Ascending aorta (tissue), 2 donors: Measurements from ENCODE around the gene FBXO21. TPM values are rescaled to one million over a fixed set of nuclear protein-coding genes. Genes with fewer than 3 reads are reported as not detected.

ENCODE experiments used
- DNase-seq, 2 donors: peaks; one replicate each; pipeline ENCODE4 v3.0.0-alpha.2; 2019; ENCODE audit warnings: low spot score in 2 of 2
- H3K27ac ChIP-seq, 2 donors: fragments of 200-600 bp; sonication (generic); one replicate each; pipeline ENCODE4 v1.5.1; 2016 to 2017; ENCODE audit warnings: mild to moderate bottlenecking in 1 of 2
- H3K27me3 ChIP-seq: fragments of 200-600 bp; sonication (generic); one replicate; pipeline ENCODE4 v1.5.1; 2017
- H3K36me3 ChIP-seq, 2 donors: fragments of 200-600 bp; sonication (generic); one replicate each; pipeline ENCODE4 v1.5.1; 2016
- H3K4me1 ChIP-seq, 2 donors: fragments of 200-600 bp; sonication (generic); one replicate each; pipeline ENCODE4 v1.5.1; 2016 to 2017; ENCODE audit warnings: mild to moderate bottlenecking in 1 of 2
- H3K4me3 ChIP-seq, 2 donors: fragments of 200-600 bp; sonication (generic); one replicate each; pipeline ENCODE4 v1.5.1; 2016 to 2017; ENCODE audit warnings: mild to moderate bottlenecking in 1 of 2
- H3K9me3 ChIP-seq, 2 donors: fragments of 200-600 bp; sonication (generic); one replicate each; pipeline ENCODE4 v1.5.1; 2016
- intact Hi-C: fragments of 100-400 bp; cut with DNase I; formaldehyde crosslinking; loops from one replicate; pipeline ENCODE4 v1.15.1; 2023
- total RNA-seq: library from RNA; depleted of rRNA; stranded (reverse); fragments of >200 nt; gene quantifications from one replicate; pipeline ENCODE4 v1.1.0, GENCODE V29; 2016
- TF ChIP-seq, protein P1 (sequence below), 3 experiments: fragments of 200-600 bp in 2 of 3; fragments of 450-650 bp in 1 of 3; sonication (generic) in 2 of 3; IDR thresholded peaks; one replicate each; pipeline ENCODE4 v1.5.1; 2016 to 2019; ENCODE audit warnings: antibody characterized with exemption in 3 of 3, mild to moderate bottlenecking in 1 of 3, moderate library complexity in 1 of 3

The FBXO21 gene
- total RNA-seq, 1 donor from 2014 or later, result 35.9 TPM

DNA sequence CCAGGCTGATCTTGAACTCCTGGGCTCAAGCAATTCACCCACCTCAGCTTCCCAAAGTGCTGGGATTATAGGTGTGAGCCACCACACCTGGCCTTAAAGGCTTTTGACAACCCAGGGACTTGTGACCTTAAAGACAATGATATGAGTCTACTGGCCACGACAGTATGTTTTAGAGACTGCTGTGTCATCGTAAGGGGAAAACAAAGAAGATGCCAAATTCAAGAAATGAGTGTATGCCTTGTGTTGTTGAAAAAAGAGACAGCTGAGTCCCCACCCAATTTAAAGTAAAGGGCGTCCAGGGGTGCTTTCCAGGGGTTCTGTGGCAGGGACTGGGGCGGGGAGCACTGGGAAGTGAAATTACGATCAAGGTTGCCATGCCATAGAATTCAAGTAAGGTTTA is 26.4 kb upstream of the FBXO21 start:
- Histone ChIP-seq H3K27ac (no peak overlapping the region), H3K4me3 (no peak overlapping the region), H3K9me3 (no peaks in the 10 kb centered on the region), H3K36me3 (no peaks in the 10 kb centered on the region), H3K27me3 (no peaks in the 10 kb centered on the region), H3K4me1 (no peaks in the 10 kb centered on the region)
- intact Hi-C loops, result no loop called here
- TF ChIP-seq, protein P1, sequence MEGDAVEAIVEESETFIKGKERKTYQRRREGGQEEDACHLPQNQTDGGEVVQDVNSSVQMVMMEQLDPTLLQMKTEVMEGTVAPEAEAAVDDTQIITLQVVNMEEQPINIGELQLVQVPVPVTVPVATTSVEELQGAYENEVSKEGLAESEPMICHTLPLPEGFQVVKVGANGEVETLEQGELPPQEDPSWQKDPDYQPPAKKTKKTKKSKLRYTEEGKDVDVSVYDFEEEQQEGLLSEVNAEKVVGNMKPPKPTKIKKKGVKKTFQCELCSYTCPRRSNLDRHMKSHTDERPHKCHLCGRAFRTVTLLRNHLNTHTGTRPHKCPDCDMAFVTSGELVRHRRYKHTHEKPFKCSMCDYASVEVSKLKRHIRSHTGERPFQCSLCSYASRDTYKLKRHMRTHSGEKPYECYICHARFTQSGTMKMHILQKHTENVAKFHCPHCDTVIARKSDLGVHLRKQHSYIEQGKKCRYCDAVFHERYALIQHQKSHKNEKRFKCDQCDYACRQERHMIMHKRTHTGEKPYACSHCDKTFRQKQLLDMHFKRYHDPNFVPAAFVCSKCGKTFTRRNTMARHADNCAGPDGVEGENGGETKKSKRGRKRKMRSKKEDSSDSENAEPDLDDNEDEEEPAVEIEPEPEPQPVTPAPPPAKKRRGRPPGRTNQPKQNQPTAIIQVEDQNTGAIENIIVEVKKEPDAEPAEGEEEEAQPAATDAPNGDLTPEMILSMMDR (IDR thresholded peaks at IDR 0.05), result no peak
- no peak for DNase-seq

DNA sequence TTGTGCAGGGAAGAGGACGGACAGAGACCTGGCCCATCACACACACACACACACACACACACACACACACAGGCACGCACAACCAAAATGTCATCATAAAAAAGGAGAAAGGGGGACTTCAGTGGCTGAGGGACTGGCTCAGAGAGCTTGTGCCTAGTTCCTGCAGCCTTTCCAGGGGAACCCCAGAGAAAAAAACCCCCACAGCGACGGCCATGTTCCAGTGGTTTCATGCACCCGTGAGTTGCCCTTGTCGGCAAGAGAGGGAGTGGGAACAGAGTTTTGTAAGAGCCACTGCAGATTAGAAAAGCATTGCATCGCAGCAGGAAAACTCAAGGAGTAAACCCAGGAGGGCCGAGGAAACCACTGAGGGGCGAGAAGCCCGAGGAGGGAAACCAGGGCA is 24.5 kb upstream of the FBXO21 start:
- no peaks in the 10 kb centered on the region for H3K9me3 ChIP-seq
- no peaks in the 10 kb centered on the region for H3K27me3 ChIP-seq
- TF ChIP-seq, protein P1 (IDR thresholded peaks at IDR 0.05), result no peak
- no peak for DNase-seq
- no peaks in the 10 kb centered on the region for H3K4me1 ChIP-seq
- H3K36me3 ChIP-seq, result no peaks in the 10 kb centered on the region
- no peak overlapping the region for H3K27ac ChIP-seq
- no peak overlapping the region for H3K4me3 ChIP-seq
- intact Hi-C loops, result loop anchor here (5.0 kb wide), 1 partner anchor 373 kb away; no protein-coding TSS in a partner anchor

DNA sequence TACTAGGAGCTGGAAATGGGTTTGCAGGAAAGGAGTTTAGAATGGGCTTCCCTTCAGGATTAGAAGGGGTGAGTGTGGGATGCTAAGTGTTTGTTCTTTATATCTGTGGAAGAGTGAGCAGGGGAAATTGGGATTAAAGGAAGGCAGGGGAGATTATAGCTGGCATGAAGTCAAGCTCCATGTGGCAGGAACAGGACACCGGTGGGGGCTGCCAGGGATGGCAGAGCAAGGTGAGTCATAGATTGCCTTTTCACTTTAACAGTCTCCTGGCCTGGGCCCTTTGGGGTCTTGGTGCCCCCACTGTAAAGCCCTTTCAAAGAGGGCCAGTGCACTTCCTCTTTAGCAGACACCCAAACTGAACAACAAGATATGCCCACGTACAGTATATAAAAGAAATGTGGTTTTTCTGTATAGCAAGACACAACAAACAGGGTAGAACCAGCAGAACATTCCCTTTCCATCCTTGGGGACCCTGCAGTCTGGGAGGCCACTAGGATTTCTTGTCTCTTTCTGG is 23.1 kb upstream of the FBXO21 start:
- H3K27ac ChIP-seq, result no peak overlapping the region
- no peak for DNase-seq
- H3K27me3 ChIP-seq, result no peaks in the 10 kb centered on the region
- H3K4me3 ChIP-seq, result no peak overlapping the region
- no peaks in the 10 kb centered on the region for H3K9me3 ChIP-seq
- H3K4me1 ChIP-seq, result no peaks in the 10 kb centered on the region
- H3K36me3 ChIP-seq, result no peaks in the 10 kb centered on the region
- intact Hi-C loops, result loop anchor here (5.0 kb wide), 1 partner anchor 374 kb away; no protein-coding TSS in a partner anchor
- TF ChIP-seq, protein P1 (IDR thresholded peaks at IDR 0.05), result no peak

- Histone ChIP-seq H3K9me3 (no peaks in the 10 kb centered on the region), H3K36me3 (no peaks in the 10 kb centered on the region), H3K4me3 (no peak overlapping the region), H3K27me3 (no peaks in the 10 kb centered on the region), H3K4me1 (no peaks in the 10 kb centered on the region), H3K27ac (no peak overlapping the region)
- TF ChIP-seq, protein P1 (IDR thresholded peaks at IDR 0.05), result peak; percentile 59 to 89 (median 77)
- intact Hi-C loops, result loop anchor here (1.0 to 5.0 kb wide), 2 partner anchors 375 to 625 kb away; no protein-coding TSS in a partner anchor
- peak in 1 of 2 donors; percentile 81 for DNase-seq
These were observed 22.4 kb upstream of the FBXO21 start for GRCh38 chr12:117212563-117213190.

- no peaks in the 10 kb centered on the region for H3K36me3 ChIP-seq
- no peak for DNase-seq
- TF ChIP-seq, protein P1 (IDR thresholded peaks at IDR 0.05), result no peak
- no peaks in the 10 kb centered on the region for H3K4me1 ChIP-seq
- intact Hi-C loops, result loop anchor here (5.0 kb wide), 1 partner anchor 377 kb away; no protein-coding TSS in a partner anchor
- H3K4me3 ChIP-seq, result no peak overlapping the region
- no peaks in the 10 kb centered on the region for H3K9me3 ChIP-seq
- no peak overlapping the region for H3K27ac ChIP-seq
- H3K27me3 ChIP-seq, result no peaks in the 10 kb centered on the region
These were observed 20.1 kb upstream of the FBXO21 start for GRCh38 chr12:117210266-117210918.
